Neural progenitor cell (in vitro differentiated cells): Measurements from ENCODE around the gene A1CF.
"Not testable (repeated sequence)": the region's sequence is repeated elsewhere in the genome, so short reads cannot be mapped to it uniquely, and the experiment has no call there.

Experiments used
- EZH2 ChIP-seq: fragments of 200-600 bp; sonication (generic); IDR thresholded peaks from 2 replicates; pipeline ENCODE4 v1.6.1; 2017; ENCODE audit warnings: antibody characterized with exemption, mild to moderate bottlenecking, moderate library complexity
- TF ChIP-seq, protein P1 (sequence below): fragments of 200-600 bp; sonication (generic); IDR thresholded peaks from 2 replicates; pipeline ENCODE4 v1.5.1; 2017; ENCODE audit warnings: antibody characterized with exemption, mild to moderate bottlenecking

GRCh38 chr10:50780036-50780435, 105.4 kb downstream of the A1CF start:
- TF ChIP-seq, protein P1, sequence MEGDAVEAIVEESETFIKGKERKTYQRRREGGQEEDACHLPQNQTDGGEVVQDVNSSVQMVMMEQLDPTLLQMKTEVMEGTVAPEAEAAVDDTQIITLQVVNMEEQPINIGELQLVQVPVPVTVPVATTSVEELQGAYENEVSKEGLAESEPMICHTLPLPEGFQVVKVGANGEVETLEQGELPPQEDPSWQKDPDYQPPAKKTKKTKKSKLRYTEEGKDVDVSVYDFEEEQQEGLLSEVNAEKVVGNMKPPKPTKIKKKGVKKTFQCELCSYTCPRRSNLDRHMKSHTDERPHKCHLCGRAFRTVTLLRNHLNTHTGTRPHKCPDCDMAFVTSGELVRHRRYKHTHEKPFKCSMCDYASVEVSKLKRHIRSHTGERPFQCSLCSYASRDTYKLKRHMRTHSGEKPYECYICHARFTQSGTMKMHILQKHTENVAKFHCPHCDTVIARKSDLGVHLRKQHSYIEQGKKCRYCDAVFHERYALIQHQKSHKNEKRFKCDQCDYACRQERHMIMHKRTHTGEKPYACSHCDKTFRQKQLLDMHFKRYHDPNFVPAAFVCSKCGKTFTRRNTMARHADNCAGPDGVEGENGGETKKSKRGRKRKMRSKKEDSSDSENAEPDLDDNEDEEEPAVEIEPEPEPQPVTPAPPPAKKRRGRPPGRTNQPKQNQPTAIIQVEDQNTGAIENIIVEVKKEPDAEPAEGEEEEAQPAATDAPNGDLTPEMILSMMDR, result not testable (repeated sequence)
- not testable (repeated sequence) for TF ChIP-seq EZH2
